HEK293 (cell line): Measurements from ENCODE around the gene IL17RC.

Source experiments
- AEBP2 ChIP-seq: fragments of 450-650 bp; formaldehyde crosslinking; IDR thresholded peaks from 2 replicates; pipeline ENCODE4 v1.5.1; 2016; ENCODE audit warnings: missing biosample characterization, missing genetic modification characterization, borderline replicate concordance
- BCL11B ChIP-seq: fragments of 450-650 bp; formaldehyde crosslinking; IDR thresholded peaks from 2 replicates; pipeline ENCODE4 v1.5.1; 2016; ENCODE audit warnings: low read depth, missing biosample characterization, missing genetic modification characterization
- CTCF ChIP-seq: fragments of 450-650 bp; formaldehyde crosslinking; IDR thresholded peaks from 2 replicates; pipeline ENCODE4 v1.5.1; 2016; ENCODE audit warnings: missing biosample characterization, missing genetic modification characterization
- TSHZ1 ChIP-seq: fragments of 450-650 bp; formaldehyde crosslinking; IDR thresholded peaks from 2 replicates; pipeline ENCODE4 v1.5.1; 2016; ENCODE audit warnings: missing biosample characterization, missing genetic modification characterization, borderline replicate concordance
- ZEB2 ChIP-seq: fragments of 450-650 bp; formaldehyde crosslinking; IDR thresholded peaks from 2 replicates; pipeline ENCODE4 v1.5.1; 2016; ENCODE audit warnings: missing biosample characterization, missing genetic modification characterization
- ZNF121 ChIP-seq: fragments of 450-650 bp; formaldehyde crosslinking; IDR thresholded peaks from 2 replicates; pipeline ENCODE4 v1.5.1; 2016; ENCODE audit warnings: missing biosample characterization, missing genetic modification characterization
- ZNF138 ChIP-seq: fragments of 450-650 bp; formaldehyde crosslinking; IDR thresholded peaks from 2 replicates; pipeline ENCODE4 v1.5.1; 2016; ENCODE audit warnings: missing biosample characterization, missing genetic modification characterization, borderline replicate concordance
- ZNF18 ChIP-seq: fragments of 450-650 bp; formaldehyde crosslinking; IDR thresholded peaks from 2 replicates; pipeline ENCODE4 v1.5.1; 2016; ENCODE audit warnings: missing biosample characterization, missing genetic modification characterization
- ZNF19 ChIP-seq: fragments of 450-650 bp; formaldehyde crosslinking; IDR thresholded peaks from 2 replicates; pipeline ENCODE4; 2016; ENCODE audit warnings: missing biosample characterization, missing genetic modification characterization, low read depth
- ZNF214 ChIP-seq: fragments of 450-650 bp; formaldehyde crosslinking; IDR thresholded peaks from 2 replicates; pipeline ENCODE4 v1.5.1; 2017; ENCODE audit warnings: missing biosample characterization, mild to moderate bottlenecking, missing genetic modification characterization, borderline replicate concordance
- ZNF266 ChIP-seq: fragments of 450-650 bp; formaldehyde crosslinking; IDR thresholded peaks from 2 replicates; pipeline ENCODE4 v1.5.1; 2016; ENCODE audit warnings: missing biosample characterization, missing genetic modification characterization, low read depth
- ZNF514 ChIP-seq: fragments of 450-650 bp; formaldehyde crosslinking; IDR thresholded peaks from 2 replicates; pipeline ENCODE4 v1.5.1; 2016; ENCODE audit warnings: missing biosample characterization, missing genetic modification characterization
- ZNF518A ChIP-seq: fragments of 450-650 bp; formaldehyde crosslinking; conservative IDR thresholded peaks from 2 replicates; pipeline ENCODE4 v1.5.1; 2016; ENCODE audit warnings: low read depth, missing biosample characterization, missing genetic modification characterization
- ZNF521 ChIP-seq: fragments of 450-650 bp; formaldehyde crosslinking; IDR thresholded peaks from 2 replicates; pipeline ENCODE4 v1.5.1; 2017; ENCODE audit warnings: missing biosample characterization, mild to moderate bottlenecking, missing genetic modification characterization
- ZNF555 ChIP-seq: fragments of 450-650 bp; formaldehyde crosslinking; conservative IDR thresholded peaks from 2 replicates; pipeline ENCODE4 v1.5.1; 2017; ENCODE audit warnings: missing biosample characterization, mild to moderate bottlenecking, missing genetic modification characterization, inconsistent platforms
- ZNF580 ChIP-seq: fragments of 450-650 bp; formaldehyde crosslinking; IDR thresholded peaks from 2 replicates; pipeline ENCODE4 v1.5.1; 2016; ENCODE audit warnings: missing biosample characterization, missing genetic modification characterization
- ZNF623 ChIP-seq: fragments of 450-650 bp; formaldehyde crosslinking; IDR thresholded peaks from 2 replicates; pipeline ENCODE4 v1.5.1; 2016; ENCODE audit warnings: missing biosample characterization, missing genetic modification characterization
- ZNF664 ChIP-seq: fragments of 450-650 bp; formaldehyde crosslinking; IDR thresholded peaks from 2 replicates; pipeline ENCODE4 v1.5.1; 2016; ENCODE audit warnings: missing biosample characterization, missing genetic modification characterization
- ZNF704 ChIP-seq: fragments of 450-650 bp; formaldehyde crosslinking; IDR thresholded peaks from 2 replicates; pipeline ENCODE4 v1.5.1; 2016; ENCODE audit warnings: missing biosample characterization, missing genetic modification characterization
- ZSCAN23 ChIP-seq: fragments of 450-650 bp; formaldehyde crosslinking; IDR thresholded peaks from 2 replicates; pipeline ENCODE4 v1.5.1; 2016; ENCODE audit warnings: missing biosample characterization, missing genetic modification characterization

Gene IL17RC

GRCh38 chr3:9938966-9939365 lies 22.1 kb downstream of the IL17RC start (continued):
- peak; percentile 95; the same call in 1 of the 2 replicates for TF ChIP-seq ZNF138 (tag by site-specific recombination)
- peak; percentile 79; the same call in 1 of the 2 replicates for TF ChIP-seq ZNF664 (tag by site-specific recombination)
- TF ChIP-seq TSHZ1 (tag by site-specific recombination), result no peak
- 0 out of 2 replicates have a peak, but pooled peaks have one; percentile 58 for TF ChIP-seq ZNF514 (tag by site-specific recombination)
- TF ChIP-seq ZNF580 (tag by site-specific recombination), result peak; percentile 65
- peak; percentile 99; the same call in 1 of the 2 replicates for TF ChIP-seq ZNF555 (tag by site-specific recombination)
- TF ChIP-seq ZNF121, result peak; percentile 63; the same call in 1 of the 2 replicates
- peak; percentile 30; the same call in 1 of the 2 replicates for TF ChIP-seq ZNF214 (tag by site-specific recombination)
- TF ChIP-seq ZNF521 (tag by site-specific recombination), result no peak
- TF ChIP-seq ZSCAN23 (tag by site-specific recombination), result 0 out of 2 replicates have a peak, but pooled peaks have one; percentile 46
- peak; percentile 89 for TF ChIP-seq ZNF266 (tag by site-specific recombination)
- TF ChIP-seq CTCF, result no peak
- peak; percentile 48; the same call in 1 of the 2 replicates for TF ChIP-seq ZNF18
- peak; percentile 80; the same call in 1 of the 2 replicates for TF ChIP-seq ZNF19 (tag by site-specific recombination)
- TF ChIP-seq ZNF518A, result peak; percentile 96
- TF ChIP-seq ZEB2 (tag by site-specific recombination), result no peak
- TF ChIP-seq ZNF623, result peak; percentile 88
- TF ChIP-seq BCL11B (tag by site-specific recombination), result no peak
- TF ChIP-seq ZNF704 (tag by site-specific recombination), result 0 out of 2 replicates have a peak, but pooled peaks have one; percentile 55
- TF ChIP-seq AEBP2, result peak; percentile 77; the same call in 1 of the 2 replicates
